ENCODE data around the gene TFAP2A.

TFAP2A gene

DNA sequence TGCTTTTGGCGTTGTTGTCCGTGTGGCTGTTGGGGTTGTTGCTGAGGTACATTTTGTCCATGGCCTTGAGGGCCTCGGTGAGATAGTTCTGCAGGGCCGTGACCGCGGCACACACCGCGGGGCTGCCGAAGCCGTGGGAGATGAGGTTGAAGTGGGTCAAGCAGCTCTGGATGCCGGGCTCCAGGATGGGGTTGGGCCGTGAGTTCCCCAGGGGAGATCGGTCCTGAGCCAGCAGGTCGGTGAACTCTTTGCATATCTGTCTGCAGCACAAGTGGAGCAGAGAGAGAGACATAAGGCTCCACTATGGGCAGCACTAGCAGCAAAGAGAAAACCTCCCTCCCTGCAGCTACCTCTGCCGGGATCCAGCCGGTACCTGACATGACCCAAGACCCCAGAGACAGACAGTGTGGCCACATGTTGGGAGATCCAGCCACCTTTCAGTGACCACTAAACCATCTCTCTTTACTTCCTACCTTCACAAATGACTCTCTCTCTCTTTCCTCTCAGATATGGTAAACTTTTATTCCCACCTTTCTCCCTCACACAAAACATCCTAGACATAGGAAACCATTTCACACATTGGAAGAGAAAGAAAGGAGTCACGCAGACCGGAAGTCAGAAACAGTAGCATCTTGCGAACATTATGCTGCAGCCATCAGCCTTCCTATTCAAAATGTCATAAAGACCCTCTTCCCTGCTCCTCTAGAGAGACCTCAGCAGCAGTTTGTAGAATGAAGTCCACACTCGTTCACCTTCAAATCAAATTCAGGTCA lies 16.2 kb downstream of the TFAP2A start:
- no peak for DNase-seq

DNA sequence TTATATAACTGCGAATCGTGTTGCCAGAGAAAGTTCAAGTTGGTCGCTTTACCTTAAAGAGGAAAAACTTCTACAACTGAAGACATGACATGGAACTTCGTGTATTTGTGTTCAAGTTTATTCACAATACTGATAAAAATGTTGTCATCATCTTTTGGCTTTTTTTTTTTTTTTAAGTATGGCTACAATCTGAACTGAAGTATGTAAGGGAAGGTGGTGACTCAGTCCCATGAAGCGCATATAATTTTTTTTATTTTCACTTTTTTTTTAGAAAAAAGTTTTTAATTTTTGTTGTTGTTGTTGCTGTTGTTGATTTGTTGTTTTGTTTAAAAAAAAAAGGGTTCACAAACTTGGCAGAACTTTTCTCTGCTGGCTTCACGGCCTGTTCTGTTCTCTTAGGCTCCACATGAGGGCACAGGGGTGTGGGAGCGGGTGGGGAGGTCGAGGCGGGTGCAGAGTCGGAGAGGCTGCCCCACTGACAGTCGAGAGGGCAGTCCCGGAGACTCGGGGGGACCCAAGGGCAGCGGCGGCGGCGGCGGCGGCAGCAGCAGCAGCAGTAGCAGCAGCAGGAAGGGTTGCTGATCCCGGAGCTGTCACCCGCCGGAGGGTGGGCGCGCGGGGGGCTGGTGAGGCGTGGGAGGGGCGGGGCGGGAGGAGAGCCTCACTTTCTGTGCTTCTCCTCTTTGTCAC lies 17.0 kb downstream of the TFAP2A start:
- no peak for DNase-seq

DNA sequence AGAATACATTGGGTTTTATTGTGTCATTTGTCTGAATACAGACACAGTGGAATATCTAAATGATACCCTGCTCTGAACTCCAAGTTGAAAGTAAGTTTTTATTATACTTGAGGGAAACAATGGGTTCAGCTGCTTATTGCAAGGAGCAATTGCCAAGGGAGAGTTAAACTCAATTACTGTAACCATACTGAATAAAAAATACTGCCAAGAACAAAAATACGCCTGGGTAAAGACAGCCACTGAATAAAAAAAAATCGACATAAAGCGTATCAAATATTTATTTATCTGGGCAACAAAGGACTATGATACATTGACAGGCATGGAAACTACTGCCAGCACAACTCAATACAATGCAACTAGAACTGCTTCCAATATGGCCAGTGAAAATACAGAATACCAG lies 18.1 kb downstream of the TFAP2A start:
- DNase-seq: no peak

DNA sequence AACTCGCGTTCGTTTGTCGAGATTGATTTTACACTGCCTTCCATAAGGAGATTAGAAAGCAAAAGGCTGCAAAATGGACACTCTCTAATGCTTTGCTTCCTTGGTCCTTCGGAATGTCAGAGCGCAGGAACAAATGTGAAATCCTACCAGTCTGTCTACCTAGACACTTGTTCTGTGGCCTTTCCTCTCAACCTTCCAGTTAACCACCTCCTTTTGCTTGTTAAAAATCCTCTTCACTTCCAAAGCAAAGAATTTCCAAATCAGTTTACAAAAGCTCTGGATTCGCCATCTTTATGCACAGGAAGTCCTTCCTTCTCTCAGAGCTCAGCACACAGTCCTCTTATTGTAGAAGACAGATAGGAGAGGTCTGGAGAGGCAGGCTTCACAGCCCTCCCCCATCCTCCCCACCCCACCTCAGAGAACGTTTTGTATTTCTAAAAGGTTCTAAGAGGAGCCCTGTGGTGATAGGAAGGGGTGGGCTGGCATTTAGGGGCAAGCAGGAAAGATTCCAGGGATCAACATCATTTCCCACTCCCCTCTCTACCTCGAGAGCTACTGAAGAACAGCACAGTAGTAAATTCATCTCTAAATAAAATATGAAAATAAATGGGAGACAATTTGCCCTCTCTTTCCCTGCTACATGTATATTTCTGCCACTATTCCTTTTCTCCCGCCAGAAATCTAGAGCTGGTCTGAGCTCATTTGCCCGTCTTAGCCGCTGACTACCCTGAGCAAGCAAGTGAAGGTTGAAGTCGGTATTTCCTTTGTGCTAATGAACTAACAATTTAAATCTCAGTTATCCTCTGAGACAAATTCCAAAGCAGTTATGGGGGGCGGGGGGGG lies 18.9 kb downstream of the TFAP2A start:
- DNase-seq: no peak

DNA sequence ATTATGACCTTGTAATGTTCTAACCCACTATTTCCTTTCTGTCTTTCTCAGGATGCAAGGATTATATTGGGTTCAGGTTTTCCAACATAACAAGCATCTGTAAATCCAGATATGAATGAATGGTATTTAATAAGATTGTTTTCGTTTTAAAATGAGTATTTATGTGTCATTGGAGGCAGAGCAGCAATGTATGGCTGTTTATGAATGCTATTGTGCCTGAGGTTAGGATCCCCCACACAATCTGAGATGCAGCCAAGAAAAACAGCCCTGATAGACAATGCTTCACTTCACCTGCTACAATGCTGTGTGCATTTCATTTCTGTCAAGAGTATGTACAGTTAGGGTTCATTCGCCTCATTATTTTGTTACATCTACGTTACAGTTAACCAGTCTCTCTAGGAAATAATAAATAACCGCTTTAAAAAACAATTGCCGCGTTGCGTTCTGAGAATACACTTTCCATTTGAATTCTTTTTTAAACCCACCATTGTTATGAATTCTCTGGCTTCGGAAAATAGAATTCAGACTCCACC lies 19.6 kb downstream of the TFAP2A start:
- no peak for DNase-seq

DNA sequence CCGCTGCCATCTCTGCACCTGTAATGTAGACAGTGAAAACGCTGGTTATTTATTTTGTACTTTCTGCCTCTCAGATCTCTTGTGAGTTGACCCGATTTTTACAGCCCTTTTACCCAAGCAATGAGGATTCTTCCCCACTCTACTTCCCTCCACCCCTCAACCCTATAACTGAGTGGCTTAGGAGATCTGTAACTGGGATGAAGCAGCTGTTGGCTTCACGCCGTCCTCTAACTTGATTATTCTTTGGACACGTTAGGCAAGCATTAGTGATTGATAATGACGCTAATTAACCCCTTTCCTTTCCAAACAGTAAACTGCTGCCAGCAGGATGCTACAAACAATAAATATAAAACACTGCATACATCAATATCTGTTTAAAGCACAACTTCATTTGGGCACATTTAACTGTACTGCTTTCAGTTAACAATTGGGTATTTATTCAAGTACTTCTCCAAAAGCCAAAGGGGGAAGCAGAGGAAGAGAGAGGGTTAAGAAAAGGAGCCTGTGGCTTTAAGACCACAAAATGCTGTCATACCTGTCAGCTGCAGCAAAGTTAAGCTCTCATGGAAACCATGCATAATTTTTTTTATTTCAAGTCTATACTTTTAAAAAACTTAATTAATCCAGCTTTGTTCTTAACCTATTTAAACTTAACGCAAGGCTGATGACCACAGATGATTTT lies 21.2 kb downstream of the TFAP2A start:
- DNase-seq: peak in 2 of 3 experiments; percentile 42 to 87

DNA sequence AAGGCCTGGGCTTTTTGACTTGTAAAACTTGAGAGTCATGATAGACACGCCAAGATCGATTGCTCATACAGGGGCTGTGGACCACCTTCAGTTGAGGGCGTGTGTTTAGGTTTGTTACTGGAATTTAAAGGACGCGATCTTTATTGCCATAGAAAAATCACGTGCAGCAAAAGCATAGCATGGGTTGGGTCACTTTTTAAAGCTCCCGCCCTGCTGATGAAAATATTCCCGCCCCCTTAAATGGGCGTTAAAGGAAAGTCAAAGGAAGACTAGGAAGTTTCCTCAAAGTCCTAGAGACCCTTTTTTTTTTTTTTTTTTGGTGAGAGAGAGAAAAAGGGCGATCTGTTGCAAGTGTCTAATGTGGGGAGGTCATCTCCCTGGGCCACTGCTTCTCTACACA lies 23.1 kb downstream of the TFAP2A start:
- DNase-seq: no peak

DNA sequence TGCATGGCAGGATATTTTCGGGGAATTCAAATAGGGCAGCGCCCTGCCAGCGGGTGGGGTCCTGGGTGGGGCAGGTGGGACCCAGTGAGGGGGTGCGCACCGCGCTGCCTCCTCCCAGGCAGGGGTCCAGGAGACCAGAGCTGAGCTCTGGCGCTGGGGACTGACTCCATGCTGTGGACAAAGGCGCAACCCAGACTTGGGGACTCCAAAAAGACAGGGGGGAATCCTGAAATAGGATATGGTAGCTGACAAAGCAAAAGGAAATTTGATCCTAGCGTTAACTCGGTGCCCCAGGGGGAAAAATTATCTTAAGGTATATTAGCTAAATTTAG lies 23.6 kb downstream of the TFAP2A start:
- no peak for DNase-seq

DNA sequence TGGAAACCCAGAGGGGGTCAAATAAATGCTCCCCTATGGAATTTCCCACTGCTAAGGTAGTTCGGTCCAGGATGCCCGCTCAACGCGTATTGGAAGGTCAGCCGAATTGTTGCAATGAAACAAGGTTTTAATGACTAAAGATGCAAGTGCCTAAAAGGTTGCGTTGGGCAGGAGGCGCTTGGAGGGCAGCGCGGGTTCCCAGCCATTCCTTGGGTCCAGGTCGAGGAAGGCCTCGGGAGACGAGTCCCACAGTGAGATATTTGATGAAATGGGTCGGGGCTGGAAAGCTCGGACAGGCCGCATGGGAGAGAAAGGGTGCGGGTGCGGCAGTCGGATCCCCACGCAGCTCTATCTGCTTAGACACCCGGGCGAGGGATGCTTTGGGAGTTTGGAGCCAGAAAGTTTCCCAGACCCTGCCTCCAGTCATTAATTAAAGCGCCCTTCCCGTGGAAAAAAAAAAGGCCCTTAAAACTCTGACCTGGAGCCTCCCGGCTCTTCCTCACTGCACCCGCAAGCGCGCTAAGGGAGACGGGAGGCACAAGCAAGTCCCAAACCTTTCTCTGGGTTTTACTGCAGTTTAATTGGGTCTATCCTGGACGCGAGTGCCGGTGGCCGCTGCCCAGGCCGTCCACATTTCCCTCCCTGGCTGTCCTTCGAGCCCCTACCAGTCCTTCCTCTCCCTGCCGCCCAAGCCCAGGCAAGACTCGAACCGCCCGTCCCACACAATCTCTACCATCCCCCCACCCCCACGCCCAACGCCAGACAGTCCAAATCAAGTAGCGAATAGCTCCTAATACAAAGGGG lies 24.2 kb downstream of the TFAP2A start:
- DNase-seq: no peak

DNA sequence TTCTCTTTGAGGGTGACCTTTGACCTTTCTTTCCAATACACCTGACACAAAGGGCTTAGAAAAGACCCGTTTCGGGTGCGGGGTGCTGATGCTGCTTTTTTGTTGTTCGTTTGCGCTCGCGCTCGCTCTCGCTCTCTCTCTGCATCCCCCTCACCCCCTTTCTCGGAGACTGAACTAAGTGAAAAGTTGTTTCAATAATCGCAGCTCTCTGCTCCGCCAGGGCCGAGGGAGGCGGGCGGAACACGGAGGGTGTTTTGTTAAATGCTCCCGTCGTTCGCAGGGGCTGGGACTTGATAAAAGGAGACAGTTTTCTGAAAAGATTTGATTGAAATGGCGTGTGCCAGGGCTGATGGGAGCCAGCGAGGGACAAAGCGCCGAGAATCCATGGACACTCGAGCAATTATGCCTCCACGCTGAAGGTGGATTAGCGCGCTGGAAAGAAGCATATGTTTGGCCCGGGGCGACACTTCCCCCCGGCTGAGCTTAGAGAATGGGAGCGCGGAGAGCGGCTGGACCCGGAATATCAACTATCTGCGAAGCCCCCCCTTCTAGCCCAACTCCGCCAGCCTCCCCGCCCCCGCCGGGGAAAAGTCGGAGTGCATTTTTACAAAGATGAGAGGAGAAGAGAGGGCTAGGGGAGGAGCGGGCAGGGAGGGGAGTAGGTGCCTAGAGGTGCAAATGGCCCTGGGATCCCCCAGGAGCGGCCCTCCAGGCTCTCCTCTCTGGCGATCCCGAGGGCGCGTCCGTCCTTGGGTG lies 25.0 kb downstream of the TFAP2A start:
- no peak for DNase-seq

DNA sequence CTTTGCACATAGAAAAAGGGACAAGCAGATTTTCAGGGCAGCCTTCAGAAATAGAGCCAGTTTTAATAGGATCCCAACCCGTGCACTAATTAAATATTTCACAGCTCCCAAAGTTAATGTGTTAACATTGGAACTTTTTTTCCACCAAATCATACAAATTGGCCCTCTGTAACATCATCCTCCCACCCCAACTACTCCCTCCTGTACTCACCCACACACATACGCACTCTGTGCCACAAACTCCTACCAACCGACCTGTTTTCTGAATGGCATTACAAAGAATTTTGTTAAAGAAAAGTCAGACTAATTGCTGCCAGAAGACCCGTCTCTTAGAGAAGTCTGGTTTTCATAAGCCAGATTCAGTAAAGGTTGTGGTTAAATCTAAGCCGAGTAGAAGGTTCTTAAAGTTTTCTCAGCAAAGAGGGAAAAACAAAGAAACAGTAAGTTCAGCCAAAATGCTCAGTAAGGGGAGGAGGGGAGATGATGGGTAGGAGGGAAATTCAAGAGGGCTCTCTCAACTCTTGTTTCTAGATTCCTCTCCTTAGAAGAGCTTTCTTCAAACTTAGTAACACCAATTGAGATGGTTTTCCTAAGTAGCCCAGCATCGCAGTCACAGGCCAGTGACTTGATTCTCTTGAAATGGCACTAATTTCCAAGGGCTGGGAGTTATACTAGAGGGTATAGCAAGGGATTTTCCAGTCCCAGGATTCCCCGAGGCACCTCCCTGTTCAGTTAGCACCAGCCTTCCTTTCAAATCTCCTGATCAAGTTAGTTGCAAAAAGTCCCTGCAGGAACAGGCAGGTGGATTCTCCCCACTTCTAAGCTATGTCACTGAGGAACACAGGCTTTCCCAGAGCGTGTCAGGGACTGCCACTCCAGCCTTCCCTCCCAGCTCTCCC lies 27.9 kb downstream of the TFAP2A start:
- no peak for DNase-seq

DNA sequence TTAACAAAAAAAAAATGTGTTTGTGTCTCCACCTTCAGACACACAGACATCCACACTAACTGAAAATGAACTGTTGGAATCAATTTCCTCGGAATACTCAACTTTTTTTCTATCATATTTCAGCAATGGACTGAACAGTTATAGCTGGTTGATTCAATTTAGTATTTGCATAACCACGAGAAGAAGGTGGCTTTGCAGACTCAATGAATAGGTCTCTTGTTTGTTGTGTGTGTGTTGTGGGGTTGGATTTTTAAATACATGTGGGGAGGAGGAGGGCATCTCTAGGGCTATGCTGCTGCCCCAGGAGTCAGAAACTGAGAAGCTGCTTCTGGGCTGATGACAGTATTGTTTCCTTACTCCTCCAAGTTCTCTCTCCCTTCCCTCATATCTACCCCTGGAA lies 28.7 kb downstream of the TFAP2A start:
- DNase-seq: no peak

DNA sequence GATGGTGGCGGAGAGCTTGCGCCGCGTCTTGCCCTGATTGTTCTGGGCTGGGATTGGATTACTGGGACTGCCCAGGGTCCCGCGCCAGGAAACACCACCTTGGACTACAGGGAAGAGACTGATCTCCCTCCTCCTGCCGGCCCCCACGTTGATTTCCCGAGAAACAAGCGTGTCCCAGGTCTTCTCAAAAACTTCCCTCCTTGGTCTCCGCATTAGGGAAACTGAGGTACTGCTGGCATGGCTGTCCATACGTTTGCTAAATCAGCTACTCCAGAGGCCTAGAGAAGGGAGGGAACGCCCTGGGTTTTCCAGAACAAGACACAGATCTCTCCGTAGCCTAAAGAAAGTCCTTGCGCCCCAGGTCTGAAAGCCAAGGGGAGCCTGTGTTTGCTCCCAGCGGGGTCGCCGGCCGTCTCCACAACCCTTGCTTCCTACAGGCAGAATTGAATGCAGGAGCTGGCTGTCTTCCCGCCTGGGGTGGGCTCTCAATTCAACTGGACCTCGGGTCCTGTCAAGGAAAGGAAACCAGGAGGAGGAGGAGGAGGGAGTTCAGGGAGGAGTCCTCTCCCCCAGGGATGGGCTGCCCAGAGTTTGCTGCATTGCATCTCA lies 29.2 kb downstream of the TFAP2A start:
- no peak for DNase-seq

DNA sequence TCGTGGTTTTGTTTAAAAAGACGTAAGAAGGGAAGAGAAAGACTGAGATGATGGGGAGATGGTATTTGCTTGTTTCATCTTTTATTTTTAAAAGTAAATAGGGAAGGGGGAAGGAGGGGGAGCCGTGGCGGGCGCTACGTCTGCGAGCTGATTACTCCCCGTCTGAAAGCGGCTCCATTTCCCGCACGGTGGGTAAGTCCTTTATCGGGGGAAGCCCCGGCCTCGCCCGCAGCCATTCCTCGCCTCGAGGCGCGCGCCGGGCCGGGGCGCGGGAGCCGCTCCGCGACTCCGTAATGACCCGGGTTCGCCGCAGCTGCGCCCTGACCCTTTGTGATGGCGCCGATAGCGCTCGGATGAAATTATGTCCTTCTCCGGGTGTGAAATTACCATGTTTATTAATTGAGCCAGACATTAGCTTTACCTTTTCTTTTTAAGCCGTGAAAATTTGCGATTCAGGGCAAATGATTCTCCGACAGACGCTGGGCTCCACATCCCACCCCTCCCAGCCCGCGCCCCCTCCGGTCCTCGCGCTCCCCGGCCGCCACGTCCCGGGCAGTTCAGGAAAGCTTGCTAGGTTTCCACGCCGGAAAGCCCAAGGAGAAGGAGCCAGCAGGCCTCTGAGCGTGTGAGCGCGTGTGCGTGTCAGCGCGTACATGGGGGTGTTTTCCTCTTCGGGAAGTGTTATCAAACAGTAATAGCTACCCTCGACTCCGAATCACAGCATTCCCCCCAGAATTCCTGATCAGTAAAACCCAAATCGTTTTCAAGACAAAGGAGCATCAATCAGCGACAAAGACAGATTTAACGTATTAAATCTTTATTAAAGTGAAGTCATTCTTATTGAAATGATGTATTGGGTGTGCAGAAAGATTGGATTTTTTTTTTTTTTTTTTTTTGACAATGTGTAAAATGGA lies 30.0 kb downstream of the TFAP2A start:
- no peak for DNase-seq

DNA sequence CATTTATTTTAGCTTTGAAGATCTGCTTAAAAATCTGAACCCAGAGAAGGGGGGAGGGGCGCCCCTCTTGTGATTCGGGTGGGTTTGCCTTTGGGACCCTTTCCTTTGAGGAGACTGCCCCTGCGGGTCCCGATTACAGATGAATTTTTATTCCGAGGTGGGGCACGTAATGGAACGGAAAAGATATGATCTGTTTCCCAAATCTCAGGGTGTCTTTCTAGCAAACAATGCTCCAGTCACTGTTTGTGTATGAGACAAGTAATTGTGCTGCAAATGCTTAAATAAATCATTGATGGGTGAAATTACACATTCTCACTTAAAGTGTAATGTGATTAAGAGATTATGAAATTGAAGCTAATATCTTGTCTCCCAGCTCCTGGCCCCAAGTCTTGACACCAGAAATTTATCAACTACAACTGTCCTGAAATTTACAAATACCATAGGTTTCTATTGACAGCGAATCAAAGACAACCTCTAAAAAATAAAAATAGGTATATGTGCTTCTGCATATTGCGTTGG lies 30.7 kb downstream of the TFAP2A start:
- no peak for DNase-seq

DNA sequence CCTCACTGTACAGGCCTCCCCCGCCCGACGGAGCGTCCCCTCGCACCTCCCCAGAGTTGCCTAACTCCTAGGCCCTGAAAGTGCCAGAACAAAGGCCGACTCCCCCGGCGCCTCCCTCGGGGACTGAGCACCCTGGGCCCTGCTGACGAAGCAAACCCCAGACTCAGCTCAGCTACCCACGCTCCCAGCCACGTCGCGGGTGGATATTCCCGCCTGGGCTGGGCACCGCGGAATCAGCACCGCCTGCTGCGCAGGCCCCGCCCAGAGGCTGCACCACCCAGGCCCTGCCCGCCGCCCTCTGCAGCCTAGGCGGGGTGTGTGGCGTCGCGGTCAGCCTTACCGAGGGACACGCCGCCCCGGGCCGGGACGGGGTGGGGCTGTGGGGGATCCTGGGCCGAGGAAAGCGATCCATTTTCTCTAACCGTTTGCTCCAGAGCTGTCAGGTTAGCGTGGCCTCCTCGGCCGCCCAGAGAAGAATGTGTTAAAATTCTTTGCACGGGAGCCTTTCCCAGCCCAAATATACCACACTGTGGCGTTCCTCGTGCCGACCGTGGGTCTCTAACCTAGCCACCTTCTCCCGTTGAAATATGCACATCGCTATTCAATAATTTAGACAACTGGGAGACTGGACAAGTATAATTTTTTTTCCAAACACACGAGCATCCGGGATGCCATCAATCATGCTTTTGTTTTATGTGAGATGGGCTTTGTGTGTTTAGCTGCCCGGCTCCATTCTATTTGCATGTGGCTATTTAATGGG lies 31.4 kb downstream of the TFAP2A start:
- DNase-seq: peak in 2 of 3 experiments; percentile 78 to 85

DNA sequence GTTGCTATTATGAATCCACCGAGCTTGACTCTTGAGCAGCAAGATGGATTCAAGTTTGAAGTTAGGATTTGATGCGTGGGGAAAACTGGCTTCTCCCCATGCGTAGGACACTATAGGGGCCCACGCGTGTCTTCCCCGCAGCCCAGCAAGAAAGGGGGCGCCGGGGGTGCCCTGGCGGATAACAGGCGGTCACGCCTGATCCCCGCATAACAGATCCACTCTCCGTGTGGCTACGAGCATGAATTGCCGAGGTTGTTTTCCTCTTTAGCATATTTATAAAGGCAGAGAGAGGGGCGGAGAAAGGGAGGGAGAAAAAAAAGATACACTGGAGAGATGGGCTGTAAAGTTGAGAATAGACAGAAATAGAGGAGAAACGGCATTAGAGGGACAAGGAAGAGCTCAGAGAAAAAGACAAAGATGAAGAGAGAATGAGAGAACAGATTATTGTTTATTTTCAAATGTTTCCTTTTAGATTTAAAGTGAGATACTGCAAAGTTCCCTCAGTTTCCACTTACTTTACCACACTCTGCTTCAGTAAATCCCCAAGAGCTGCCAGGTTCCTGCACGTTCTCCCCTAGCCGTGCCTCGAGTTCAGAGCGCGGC lies 32.0 kb downstream of the TFAP2A start:
- DNase-seq: peak in 2 of 3 experiments; percentile 63 to 85
